ENCODE data around the gene PLA2G3. TPM values are rescaled to one million over a fixed set of nuclear protein-coding genes. Genes with fewer than 3 reads are reported as not detected.

PLA2G3 gene
- total and polyA plus RNA-seq, 7 donors: 5.2 TPM; not detected in 6

- Histone ChIP-seq H3K27me3 (peaks cover 0 to 24% (median 16%) of the 10 kb centered on the region in 3 donors), H3K4me1 (no peaks in the 10 kb centered on the region), H3K27ac (no peak overlapping the region), H3K9me3 (no peaks in the 10 kb centered on the region), H3K4me3 (no peak overlapping the region), H3K36me3 (no peaks in the 10 kb centered on the region)
- intact Hi-C loops (cut with DNase I): no loop called here
- TF ChIP-seq, protein P1, sequence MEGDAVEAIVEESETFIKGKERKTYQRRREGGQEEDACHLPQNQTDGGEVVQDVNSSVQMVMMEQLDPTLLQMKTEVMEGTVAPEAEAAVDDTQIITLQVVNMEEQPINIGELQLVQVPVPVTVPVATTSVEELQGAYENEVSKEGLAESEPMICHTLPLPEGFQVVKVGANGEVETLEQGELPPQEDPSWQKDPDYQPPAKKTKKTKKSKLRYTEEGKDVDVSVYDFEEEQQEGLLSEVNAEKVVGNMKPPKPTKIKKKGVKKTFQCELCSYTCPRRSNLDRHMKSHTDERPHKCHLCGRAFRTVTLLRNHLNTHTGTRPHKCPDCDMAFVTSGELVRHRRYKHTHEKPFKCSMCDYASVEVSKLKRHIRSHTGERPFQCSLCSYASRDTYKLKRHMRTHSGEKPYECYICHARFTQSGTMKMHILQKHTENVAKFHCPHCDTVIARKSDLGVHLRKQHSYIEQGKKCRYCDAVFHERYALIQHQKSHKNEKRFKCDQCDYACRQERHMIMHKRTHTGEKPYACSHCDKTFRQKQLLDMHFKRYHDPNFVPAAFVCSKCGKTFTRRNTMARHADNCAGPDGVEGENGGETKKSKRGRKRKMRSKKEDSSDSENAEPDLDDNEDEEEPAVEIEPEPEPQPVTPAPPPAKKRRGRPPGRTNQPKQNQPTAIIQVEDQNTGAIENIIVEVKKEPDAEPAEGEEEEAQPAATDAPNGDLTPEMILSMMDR (IDR thresholded peaks at IDR 0.05): no peak
- TF ChIP-seq EP300 (IDR thresholded peaks at IDR 0.05): no peak
- TF ChIP-seq POLR2A (IDR thresholded peaks at IDR 0.05): no peak
- no peak for TF ChIP-seq POLR2AphosphoS5 (IDR thresholded peaks at IDR 0.05)
- WGBS, 2 donors: 74 to 85% methylated on average over 9 of the region's 9 CpGs
- no peak for DNase-seq
Observed at GRCh38 chr22:31136155-31136554, 4.2 kb downstream of the PLA2G3 start.

GRCh38 chr22:31135706-31136105 lies 4.6 kb downstream of the PLA2G3 start:
- H3K27me3 ChIP-seq: peaks cover 0 to 24% (median 16%) of the 10 kb centered on the region in 3 donors
- whole genome bisulfite sequencing, 2 donors: 90 to 94% methylated on average over 6 of the region's 6 CpGs
- no peak overlapping the region for H3K27ac ChIP-seq
- H3K9me3 ChIP-seq: no peaks in the 10 kb centered on the region
- no peak overlapping the region for H3K4me3 ChIP-seq
- no peaks in the 10 kb centered on the region for H3K4me1 ChIP-seq
- H3K36me3 ChIP-seq: no peaks in the 10 kb centered on the region
- TF ChIP-seq EP300 (IDR thresholded peaks at IDR 0.05) (no peak), POLR2A (IDR thresholded peaks at IDR 0.05) (no peak)
- TF ChIP-seq, protein P1 (IDR thresholded peaks at IDR 0.05): no peak
- DNase-seq: no peak
- intact Hi-C loops (cut with DNase I): no loop called here

GRCh38 chr22:31134688-31135087 lies 5.6 kb downstream of the PLA2G3 start:
- Histone ChIP-seq H3K4me3 (no peak overlapping the region), H3K9me3 (no peaks in the 10 kb centered on the region), H3K27ac (no peak overlapping the region), H3K36me3 (no peaks in the 10 kb centered on the region), H3K4me1 (no peaks in the 10 kb centered on the region), H3K27me3 (peaks cover 0 to 16% (median 9%) of the 10 kb centered on the region in 3 donors)
- WGBS, 2 donors: 90 to 92% methylated on average over 4 of the region's 4 CpGs
- intact Hi-C loops (cut with DNase I): no loop called here
- no peak for DNase-seq
- TF ChIP-seq EP300 (IDR thresholded peaks at IDR 0.05) (no peak), POLR2A (IDR thresholded peaks at IDR 0.05) (no peak), POLR2AphosphoS5 (IDR thresholded peaks at IDR 0.05) (no peak)
- TF ChIP-seq, protein P1 (IDR thresholded peaks at IDR 0.05): no peak

DNA sequence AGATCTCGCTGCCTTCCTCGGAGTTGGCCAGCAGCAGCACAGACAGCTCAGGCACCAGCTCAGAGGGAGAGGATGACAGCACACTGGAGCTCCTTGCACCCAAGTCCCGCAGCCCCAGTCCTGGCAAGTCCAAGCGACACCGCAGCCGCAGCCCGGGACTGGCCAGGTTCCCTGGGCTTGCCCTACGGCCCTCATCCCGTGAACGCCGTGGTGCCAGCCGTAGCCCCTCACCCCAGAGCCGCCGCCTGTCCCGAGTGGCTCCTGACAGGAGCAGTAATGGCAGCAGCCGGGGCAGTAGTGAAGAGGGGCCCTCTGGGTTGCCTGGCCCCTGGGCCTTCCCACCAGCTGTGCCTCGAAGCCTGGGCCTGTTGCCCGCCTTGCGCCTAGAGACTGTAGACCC lies 6.4 kb downstream of the PLA2G3 start:
- Histone ChIP-seq H3K9me3 (no peaks in the 10 kb centered on the region), H3K4me3 (no peak overlapping the region), H3K4me1 (no peaks in the 10 kb centered on the region), H3K27me3 (peaks cover 0 to 8% (median under 1%) of the 10 kb centered on the region in 3 donors), H3K36me3 (no peaks in the 10 kb centered on the region), H3K27ac (no peak overlapping the region)
- no peak for DNase-seq
- intact Hi-C loops (cut with DNase I): no loop called here
- WGBS, 2 donors: 96% methylated on average over 19 of the region's 19 CpGs
- no peak for TF ChIP-seq POLR2AphosphoS5 (IDR thresholded peaks at IDR 0.05)
- TF ChIP-seq, protein P1 (IDR thresholded peaks at IDR 0.05): no peak
- TF ChIP-seq POLR2A (IDR thresholded peaks at IDR 0.05): no peak
- TF ChIP-seq EP300 (IDR thresholded peaks at IDR 0.05): no peak

GRCh38 chr22:31130873-31131272 lies 9.4 kb downstream of the PLA2G3 start:
- H3K9me3 ChIP-seq: no peaks in the 10 kb centered on the region
- DNase-seq: no peak
- intact Hi-C loops (cut with DNase I): no loop called here
- peaks cover 0 to 4% (median 0%) of the 10 kb centered on the region in 4 donors for H3K4me1 ChIP-seq
- no peak overlapping the region for H3K4me3 ChIP-seq
- no peak for TF ChIP-seq EP300 (IDR thresholded peaks at IDR 0.05)
- no peak for TF ChIP-seq POLR2A (IDR thresholded peaks at IDR 0.05)
- no peak for TF ChIP-seq POLR2AphosphoS5 (IDR thresholded peaks at IDR 0.05)
- TF ChIP-seq, protein P1 (IDR thresholded peaks at IDR 0.05): no peak
- H3K27me3 ChIP-seq: no peaks in the 10 kb centered on the region
- no peaks in the 10 kb centered on the region for H3K36me3 ChIP-seq
- H3K27ac ChIP-seq: no peak overlapping the region
- WGBS, 2 donors: 91% methylated on average over 2 of the region's 2 CpGs
